DMS53 treated with DMSO at 0.1 percent for 48 hours (cell line): Measurements from ENCODE around the gene GRK1.

Experiments used
- DNase-seq: peaks from one replicate; lab custom pipeline; 2025; ENCODE audit not compliant: unreplicated experiment; lab: John Stamatoyannopoulos, UW

The GRK1 gene

DNA sequence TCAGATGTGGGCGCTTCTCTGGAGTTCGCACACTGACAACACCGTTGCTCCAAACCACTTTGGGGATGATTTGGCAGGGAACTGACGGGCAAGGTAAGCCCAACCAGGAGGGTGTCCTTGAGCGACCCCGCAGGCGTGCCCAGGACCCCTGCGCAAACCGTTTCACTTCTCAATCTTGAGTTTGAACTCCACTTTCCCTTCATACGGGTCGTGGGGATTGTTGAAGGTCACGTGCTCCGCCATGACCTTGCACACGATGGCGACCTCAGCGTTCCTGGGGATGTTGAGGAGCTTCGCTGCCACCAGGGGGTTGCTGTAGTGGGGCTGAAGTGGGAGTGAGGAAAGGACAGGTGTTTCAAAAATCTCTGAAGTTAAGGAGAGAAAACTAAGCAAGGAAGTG, 17.8 kb upstream of the GRK1 start:
- DNase-seq: no peak

DNA sequence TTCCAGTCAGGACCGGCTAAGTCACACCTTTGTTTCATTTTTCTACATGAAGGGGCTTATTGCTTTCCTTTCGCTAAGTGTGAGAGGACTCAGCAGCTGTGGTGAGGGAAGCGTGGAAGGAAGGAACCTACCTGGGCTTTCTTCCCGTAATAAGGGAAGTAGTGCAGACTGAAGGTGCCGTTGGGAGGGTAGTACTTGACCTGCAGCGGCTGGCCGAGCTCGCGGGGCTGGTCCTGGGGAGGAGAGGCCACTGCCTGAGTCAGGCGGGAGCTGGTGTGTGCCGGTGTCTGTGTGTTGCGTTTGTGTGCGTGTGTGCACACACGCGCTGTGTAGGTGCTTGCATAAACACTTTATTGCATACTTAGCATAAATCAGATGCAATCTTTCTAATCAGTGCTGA, 16.7 kb upstream of the GRK1 start:
- DNase-seq: no peak

DNA sequence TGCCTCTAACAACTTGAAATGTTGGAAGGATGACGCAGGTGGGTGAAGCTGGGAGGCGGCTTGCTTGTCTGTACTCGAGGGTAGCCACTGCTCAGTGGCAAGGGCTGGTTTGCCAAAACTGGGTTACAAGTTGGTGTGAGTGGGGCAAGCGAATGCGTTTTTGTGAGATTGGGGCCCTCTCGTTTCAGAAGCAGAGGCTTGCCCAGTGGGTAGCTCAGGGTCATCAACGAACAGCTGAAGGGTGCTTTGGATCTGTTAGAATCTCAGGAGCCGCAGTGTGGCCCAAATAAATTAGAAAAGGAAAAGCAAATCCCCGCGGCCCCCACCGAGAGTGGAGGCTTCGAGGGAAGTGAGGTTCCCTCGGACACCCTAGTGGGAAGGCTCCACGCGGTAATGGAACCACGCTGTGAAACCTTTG, 16.3 kb upstream of the GRK1 start:
- no peak for DNase-seq

DNA sequence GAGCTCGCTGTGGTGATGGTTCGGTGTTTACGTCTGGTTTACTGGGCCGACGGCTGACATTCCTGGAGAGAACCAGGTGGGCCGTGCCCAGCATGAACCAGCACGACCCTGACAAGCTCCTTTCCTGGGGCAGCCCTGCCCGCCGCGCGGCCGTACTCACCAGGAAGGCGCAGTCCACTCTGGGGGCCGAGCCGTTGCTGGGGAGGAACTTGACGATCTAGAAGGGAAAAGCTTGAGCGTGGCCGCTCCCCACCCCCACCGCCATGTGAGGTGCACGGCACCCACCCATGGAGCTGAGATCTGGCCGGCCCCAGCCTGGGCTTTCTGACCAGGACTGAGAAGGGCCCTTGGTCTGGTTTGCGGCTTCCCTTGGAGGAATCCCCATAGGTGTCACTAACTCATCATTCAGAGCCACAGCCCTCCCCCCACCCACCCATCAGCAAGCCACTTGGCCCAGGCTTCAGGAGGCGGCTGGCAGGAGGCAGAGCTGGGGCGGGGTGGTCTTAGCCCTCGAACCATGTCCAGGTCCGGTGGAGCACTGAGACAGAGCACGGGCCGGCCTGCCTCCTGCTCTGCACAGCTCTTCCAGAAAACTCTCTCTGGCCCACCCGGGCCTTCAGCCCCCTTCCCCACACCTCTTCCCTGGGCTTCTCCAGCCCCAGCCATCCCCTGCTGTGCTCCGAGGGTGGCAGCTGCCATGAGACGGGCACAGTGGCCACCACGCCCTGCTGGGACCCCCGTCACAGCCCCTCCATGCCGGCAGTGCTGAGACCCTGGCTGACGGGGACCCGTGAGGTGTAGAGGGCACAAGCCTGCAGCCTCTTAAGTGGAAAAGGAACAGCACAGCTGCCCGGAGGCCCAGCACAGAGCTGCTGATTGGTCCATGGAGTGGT, 15.3 kb upstream of the GRK1 start:
- no peak for DNase-seq

DNA sequence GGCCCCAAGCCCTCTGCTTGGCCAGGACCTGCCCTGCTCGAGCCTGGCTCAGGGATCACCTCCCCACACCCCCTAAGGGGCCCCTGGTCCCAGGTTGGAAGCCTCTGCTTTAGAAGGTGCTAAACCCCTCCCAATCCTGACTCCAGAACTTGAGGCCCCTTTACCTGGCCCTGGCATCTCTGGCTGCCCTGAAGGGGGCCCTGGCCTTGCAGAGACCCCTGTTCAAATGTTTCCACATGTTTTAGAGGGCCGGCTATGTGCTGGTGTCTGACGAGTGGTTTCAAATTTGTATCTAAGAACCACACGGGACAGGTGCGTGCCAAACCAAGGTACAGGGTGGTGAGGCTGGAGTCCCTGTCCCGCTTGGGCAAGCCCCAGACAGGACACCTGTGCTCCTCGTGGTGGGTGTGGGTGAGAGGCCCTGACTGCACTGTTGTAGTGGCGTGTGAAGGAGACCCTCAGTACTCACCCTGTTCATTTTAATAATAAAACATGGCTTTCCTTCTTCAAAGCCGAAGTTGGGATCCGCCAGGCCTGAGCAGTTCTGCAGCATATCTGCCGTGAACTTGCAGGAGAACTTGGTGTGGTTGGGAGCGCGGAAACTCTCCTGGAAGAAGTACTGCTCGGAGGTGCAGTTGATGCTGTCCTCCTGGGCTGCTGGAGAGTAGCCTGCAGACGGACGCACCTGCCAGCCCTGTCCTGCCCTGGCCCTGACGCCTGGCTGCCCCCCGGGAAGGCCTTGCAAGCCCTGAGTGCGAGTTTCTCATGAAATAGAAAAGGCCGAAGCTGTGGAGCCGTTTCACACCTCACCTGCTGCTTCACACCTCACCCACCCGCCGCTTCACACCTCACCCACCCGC, 14.4 kb upstream of the GRK1 start:
- no peak for DNase-seq

- peak; percentile 6 for DNase-seq
Observed at GRCh38 chr13:113653264-113654174, 13.5 kb upstream of the GRK1 start.

GRCh38 chr13:113654175-113654560, 12.9 kb upstream of the GRK1 start:
- no peak for DNase-seq

DNA sequence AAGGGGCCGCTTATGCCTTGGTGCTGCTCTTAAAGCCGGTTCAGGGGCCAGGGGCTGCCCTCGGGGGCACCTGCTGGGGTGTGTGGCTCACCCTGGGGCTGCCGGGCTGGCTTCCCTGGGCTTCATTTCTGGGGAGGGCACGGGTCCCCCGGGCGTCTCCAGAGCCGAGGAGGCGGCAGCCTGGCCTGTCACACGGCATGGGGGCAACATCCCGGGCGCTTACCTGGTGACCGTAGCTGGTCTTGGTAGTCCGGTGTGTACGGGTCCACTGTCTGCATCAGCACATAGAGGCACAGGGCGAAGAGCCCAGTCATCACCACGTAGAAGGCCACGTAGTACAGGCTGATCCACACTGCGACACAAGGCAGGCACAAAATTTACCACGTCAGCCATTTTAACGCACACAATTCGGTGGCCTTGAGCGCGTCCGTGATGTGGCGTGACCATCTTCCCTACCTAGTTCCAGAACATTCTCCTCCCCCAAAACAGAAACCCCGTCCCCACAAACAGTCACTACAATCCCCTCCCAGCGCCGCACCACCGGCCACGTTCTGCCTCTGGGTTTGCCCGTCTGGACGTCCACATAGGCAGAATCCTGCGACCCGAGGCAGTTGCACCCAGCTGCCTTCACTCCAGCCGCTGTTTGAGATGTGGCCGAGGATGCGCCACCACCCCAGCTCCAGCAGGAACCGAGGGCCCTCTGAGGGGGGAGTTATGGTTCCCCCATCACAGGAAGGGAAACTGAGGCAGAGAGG, 12.3 kb upstream of the GRK1 start:
- no peak for DNase-seq

- no peak for DNase-seq
Observed at GRCh38 chr13:113655346-113656002, 11.5 kb upstream of the GRK1 start.

DNA sequence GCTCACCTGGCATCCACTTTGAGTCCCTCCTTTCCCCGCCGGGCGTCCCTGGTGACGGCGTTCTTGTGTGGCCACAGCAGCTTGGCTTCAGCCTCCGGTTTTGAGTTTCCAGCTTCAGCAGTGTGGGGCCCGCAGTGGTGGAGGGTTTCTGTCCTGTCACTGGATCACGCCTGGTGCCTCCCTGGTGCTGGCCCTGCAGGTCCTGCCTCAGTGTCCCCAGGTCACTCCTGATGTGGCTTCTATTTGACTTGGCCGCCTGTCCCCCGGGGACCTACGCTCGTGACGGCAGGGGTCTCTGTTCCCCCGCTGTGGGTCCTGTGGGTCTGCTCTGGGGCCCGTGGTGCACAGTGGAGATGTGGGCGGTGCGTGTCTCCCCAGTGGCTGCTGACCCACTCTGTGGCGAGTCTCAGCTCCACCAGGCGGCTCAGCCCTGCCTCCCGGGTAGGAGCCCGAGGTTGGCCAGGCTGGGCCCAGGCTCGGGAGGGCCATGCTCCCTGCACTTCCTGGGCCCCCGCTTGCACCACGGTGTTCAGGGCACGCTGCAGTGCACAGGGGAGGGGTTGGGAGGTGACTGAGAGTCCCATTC, 10.9 kb upstream of the GRK1 start:
- DNase-seq: no peak

DNA sequence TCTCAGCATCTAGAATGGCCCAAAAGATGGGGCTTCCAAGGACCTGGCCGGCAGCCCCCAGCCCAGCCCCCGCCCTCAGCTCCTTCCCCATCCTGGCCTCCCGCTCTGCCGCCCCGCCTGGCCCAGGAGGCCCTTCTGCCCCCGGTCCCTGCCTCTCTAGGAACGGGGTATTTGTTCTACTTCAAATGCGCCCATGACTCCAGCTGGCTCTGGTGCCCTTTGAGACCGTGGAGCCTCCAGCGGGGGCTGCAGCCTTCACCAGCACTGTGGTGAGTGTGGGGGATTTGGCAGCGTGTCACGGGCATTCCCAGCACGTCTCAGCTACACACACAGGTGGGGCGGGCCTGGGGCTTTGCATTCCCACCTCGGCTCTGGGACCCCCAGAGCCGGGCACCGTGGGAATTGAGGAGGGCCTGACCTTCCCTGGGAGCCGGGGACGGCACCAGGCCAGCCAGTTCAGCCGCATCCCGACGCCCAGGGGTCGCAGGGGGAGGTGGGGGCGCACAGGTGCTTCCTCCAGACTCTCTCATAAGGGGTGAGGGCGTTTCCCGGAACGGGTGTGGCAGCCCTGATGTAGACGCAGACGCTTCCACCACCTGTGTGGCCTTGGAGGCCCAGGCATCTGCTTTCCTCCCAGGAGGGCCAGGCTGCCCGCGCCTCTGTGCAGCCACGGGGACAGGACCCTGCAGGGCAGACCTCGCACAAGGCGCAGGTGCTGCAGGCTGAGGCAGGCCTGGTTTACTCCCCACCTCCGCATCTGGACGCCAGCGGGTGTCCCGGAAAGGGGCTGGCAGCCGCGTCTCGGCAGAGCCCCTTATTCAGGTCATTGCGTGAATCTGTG, 10.0 kb upstream of the GRK1 start:
- DNase-seq: no peak

DNA sequence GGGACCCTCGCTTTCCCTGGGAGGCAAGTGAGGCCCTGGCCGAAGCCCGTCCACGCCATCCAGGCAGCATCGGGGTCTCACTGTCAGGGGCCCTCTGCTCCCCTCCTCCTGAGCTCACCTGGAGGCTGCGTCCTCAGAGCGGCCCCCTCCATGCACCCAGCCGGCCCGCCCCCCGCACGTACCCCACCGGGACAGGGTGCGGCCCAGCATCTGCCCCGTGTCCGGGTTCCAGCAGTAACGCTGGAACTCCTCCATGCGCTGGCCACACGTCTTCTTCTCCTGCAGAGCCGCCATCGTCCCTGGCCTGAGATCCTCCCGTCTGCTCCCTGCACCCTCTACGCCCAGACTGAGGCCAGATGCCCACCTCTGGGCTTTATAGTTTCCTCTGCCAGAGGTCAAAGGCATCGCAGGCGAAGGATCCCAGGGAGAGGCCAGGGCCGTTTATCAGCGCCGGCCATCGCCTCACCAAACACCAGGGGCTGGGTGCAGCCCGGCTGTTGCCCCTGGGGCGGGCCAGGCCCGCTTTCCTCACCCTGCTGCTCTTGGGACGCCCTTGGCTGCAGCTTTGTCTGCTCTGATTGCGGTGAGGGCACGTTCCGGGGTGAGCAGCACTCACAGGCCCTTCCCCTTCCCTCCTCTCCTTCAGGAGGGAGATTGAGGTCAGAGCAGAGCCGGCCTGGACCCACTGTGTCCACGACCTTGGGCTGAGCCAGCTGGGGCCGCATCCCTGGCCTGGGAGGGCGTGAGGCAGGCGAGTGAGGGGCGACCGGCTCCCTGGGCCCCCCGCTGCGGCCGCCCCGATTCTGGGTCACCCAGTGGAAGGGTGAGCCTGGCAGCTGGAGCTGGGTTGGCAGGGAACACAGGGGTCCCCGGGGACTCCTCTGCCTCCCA, 8.9 kb upstream of the GRK1 start, which contains the start of gene ATP4B:
TSS of gene ATP4B (minus strand) at position 348 of the 891 bp plus-strand sequence. CDS start at position 294, 54 bp downstream.
- no peak for DNase-seq

GRCh38 chr13:113658836-113659235, 8.2 kb upstream of the GRK1 start:
- DNase-seq: no peak

GRCh38 chr13:113659337-113659736, 7.7 kb upstream of the GRK1 start:
- DNase-seq: no peak

GRCh38 chr13:113660066-113660465, 7.0 kb upstream of the GRK1 start:
- no peak for DNase-seq

DNA sequence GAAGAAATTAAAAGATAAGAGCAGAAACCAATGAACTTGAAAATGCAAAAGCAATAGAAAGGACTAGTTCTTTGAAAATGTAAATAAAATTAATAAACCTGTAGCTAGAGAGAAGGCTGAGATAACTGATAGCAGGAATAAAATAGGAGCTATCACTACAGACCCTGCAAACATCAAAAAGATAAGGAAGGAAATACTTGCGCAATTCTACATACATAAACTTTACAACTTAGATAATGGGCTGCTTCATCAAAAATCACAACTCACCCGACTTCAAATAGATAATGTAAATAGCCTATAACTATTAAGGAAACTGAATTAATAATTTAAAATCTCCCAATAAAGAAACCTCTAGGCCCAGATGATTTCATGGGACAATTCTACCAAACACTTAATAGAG, 5.5 kb upstream of the GRK1 start:
- DNase-seq: no peak

DNA sequence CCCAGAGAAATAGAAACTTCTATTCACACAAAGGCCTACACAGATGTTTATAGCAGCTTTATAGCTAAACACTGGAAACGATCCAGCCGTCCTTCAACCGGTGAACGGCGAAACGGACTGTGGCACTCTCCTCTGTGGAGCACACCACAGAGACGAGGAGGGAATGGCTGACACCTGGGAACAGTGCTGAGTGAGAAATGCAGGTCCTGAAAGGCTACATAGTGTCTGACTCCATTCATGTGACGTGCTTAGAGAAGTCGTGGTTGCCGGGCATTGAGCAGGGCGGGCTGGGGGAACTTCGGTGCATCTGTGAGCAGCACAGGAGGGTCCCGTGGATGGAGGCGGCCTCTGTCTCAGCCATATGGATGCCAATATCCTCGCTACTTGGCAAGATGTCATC, 3.1 kb upstream of the GRK1 start:
- DNase-seq: no peak
